GM12878 (cell line): Measurements from ENCODE around the gene PSMF1. TPM values are rescaled to one million over a fixed set of nuclear protein-coding genes. Genes with fewer than 3 reads are reported as not detected.

ENCODE experiments used
- ATAC-seq: fragments of 200-7000 bp; cut with Tn5 transposase; 3 replicates; pipeline ENCODE4 v1.9.1; 2020; ENCODE audit warnings: mild to moderate bottlenecking, moderate library complexity
- BruUV-seq: library from RNA; stranded (reverse); fragments of 400-500 nt; replicated peaks from 2 replicates; lab custom pipeline; 2021; lab: Mats Ljungman, UMichigan
- CTCF ChIA-PET: fragments of 300-600 bp; sonication (Branson Sonifier 250); formaldehyde crosslinking; extraction: SDS; loops from one replicate; lab custom pipeline; 2021; ENCODE audit warnings: inconsistent platforms; lab: Yijun Ruan, JAX
- POLR2A ChIA-PET: fragments of 350-600 bp; formaldehyde crosslinking; extraction: SDS; loops from one replicate; lab custom pipeline; 2021; ENCODE audit warnings: inconsistent platforms; lab: Charles Lee
- RAD21 ChIA-PET: fragments of 300-600 bp; sonication (Branson Sonifier 250); formaldehyde crosslinking; loops from one replicate; lab custom pipeline; 2023; ENCODE audit warnings: antibody characterized with exemption; ENCODE audit not compliant: unreplicated experiment; lab: Charles Lee
- SMC1A ChIA-PET: fragments of 300-600 bp; sonication (Branson Sonifier 250); formaldehyde crosslinking; loops from one replicate; lab custom pipeline; 2023; ENCODE audit not compliant: unreplicated experiment, uncharacterized antibody; lab: Charles Lee
- DNase-seq: peaks from one replicate; pipeline ENCODE4 v3.0.0-alpha.2; 2011; ENCODE audit warnings: low read depth, low spot score
- FAIRE-seq: peaks from 3 replicates; lab custom pipeline; 2011; peaks lifted over from hg19 to GRCh38; lab: Jason Lieb, UNC
- H2AFZ ChIP-seq: 2 replicates; pipeline ENCODE4 v1.6.0; 2011; ENCODE audit warnings: low read depth, low read length, control low read depth; ENCODE audit not compliant: control insufficient read depth
- H3K27ac ChIP-seq: 2 replicates; pipeline ENCODE4 v1.5.1; 2011; ENCODE audit warnings: control low read depth; ENCODE audit not compliant: control insufficient read depth, insufficient read depth
- H3K27me3 ChIP-seq, 2 experiments: replicated peaks in 1 of 2; 2 replicates each; pipeline versions ENCODE4 v1.6.0 to v1.6.1; 2011; ENCODE audit warnings: low read length in 1 of 2; ENCODE audit not compliant: control insufficient read depth in 2 of 2, insufficient read depth in 2 of 2
- H3K36me3 ChIP-seq, 2 experiments: 2 replicates each; pipeline ENCODE4 v1.5.1; 2011; ENCODE audit warnings: low read length in 1 of 2; ENCODE audit not compliant: control insufficient read depth in 2 of 2, insufficient read depth in 2 of 2
- H3K4me1 ChIP-seq: 2 replicates; pipeline ENCODE4 v1.6.1; 2011; ENCODE audit warnings: mild to moderate bottlenecking, low read length, moderate library complexity, mixed read lengths; ENCODE audit not compliant: control insufficient read depth, insufficient read depth
- H3K4me2 ChIP-seq: 2 replicates; pipeline ENCODE4 v1.6.0; 2011; ENCODE audit warnings: control low read depth; ENCODE audit not compliant: control insufficient read depth, insufficient read depth
- H3K4me3 ChIP-seq: fragments of 200-600 bp; sonication (generic); 2 replicates; pipeline ENCODE4 v1.5.1; 2016
- H3K79me2 ChIP-seq: 2 replicates; pipeline ENCODE4 v1.6.0; 2011; ENCODE audit warnings: low read length; ENCODE audit not compliant: control insufficient read depth, insufficient read depth
- H3K9ac ChIP-seq: 2 replicates; pipeline ENCODE4 v1.8.0; 2011; ENCODE audit warnings: low read length, control low read depth, mixed read lengths; ENCODE audit not compliant: control insufficient read depth, insufficient read depth
- H3K9me3 ChIP-seq: replicated peaks from 3 replicates; pipeline ENCODE4 v1.5.1; 2011; ENCODE audit warnings: mild to moderate bottlenecking, low read length; ENCODE audit not compliant: control insufficient read depth, insufficient read depth
- H4K20me1 ChIP-seq: 2 replicates; pipeline ENCODE4 v1.6.0; 2011; ENCODE audit not compliant: control insufficient read depth, insufficient read depth
- ASH2L ChIP-seq: fragments of 300-600, 200-600 bp; sonication (generic); IDR thresholded peaks from 2 replicates; pipeline ENCODE4 v1.6.1; 2017; ENCODE audit warnings: low read depth, mild to moderate bottlenecking, borderline replicate concordance
- ATF7 ChIP-seq: fragments of 450-650 bp; IDR thresholded peaks from 2 replicates; pipeline ENCODE4 v1.6.1; 2016; ENCODE audit warnings: low read depth, mild to moderate bottlenecking
- CBFB ChIP-seq: IDR thresholded peaks from 2 replicates; pipeline ENCODE4 v1.6.1; 2016; ENCODE audit warnings: antibody characterized with exemption, low read depth
- CBX3 ChIP-seq: fragments of 200-600 bp; sonication (generic); IDR thresholded peaks from 2 replicates; pipeline ENCODE4 v1.6.1; 2016; ENCODE audit warnings: low read depth, borderline replicate concordance
- HDAC6 ChIP-seq: fragments of 200-600 bp; sonication (generic); IDR thresholded peaks from one replicate; pipeline ENCODE4 v1.8.0; 2017; ENCODE audit warnings: antibody characterized with exemption; ENCODE audit not compliant: unreplicated experiment
- IKZF1 ChIP-seq: fragments of 450-650 bp; conservative IDR thresholded peaks from 2 replicates; pipeline ENCODE4 v1.6.1; 2017; ENCODE audit warnings: antibody characterized with exemption, mild to moderate bottlenecking
- KLF5 ChIP-seq: fragments of 450-650 bp; IDR thresholded peaks from 2 replicates; pipeline ENCODE4 v1.6.1; 2014; ENCODE audit warnings: mild to moderate bottlenecking; ENCODE audit not compliant: partially characterized antibody
- MEF2A ChIP-seq: IDR thresholded peaks from 2 replicates; pipeline ENCODE4 v1.6.1; 2011; ENCODE audit warnings: low read depth, mild to moderate bottlenecking, low read length, moderate library complexity; ENCODE audit not compliant: insufficient read depth
- NFXL1 ChIP-seq: fragments of 450-650 bp; IDR thresholded peaks from 2 replicates; pipeline ENCODE4 v1.6.1; 2017; ENCODE audit warnings: antibody characterized with exemption, mild to moderate bottlenecking, borderline replicate concordance
- NRF1 ChIP-seq: conservative IDR thresholded peaks from 2 replicates; pipeline ENCODE4 v1.6.1; 2011; ENCODE audit warnings: mild to moderate bottlenecking, low read depth, low read length, improper control_type of control experiment
- POLR2AphosphoS2 ChIP-seq: IDR thresholded peaks from 2 replicates; pipeline ENCODE4 v1.6.1; 2011; ENCODE audit warnings: low read depth, mild to moderate bottlenecking, low read length, improper control_type of control experiment, moderate library complexity
- SMARCA5 ChIP-seq: fragments of 450-650 bp; IDR thresholded peaks from 2 replicates; pipeline ENCODE4 v1.6.1; 2017; ENCODE audit warnings: mild to moderate bottlenecking
- SRF ChIP-seq, 2 experiments: IDR thresholded peaks; 2 replicates each; pipeline ENCODE4 v1.6.1; 2011; ENCODE audit warnings: low read depth in 2 of 2, low read length in 2 of 2, mild to moderate bottlenecking in 1 of 2, moderate library complexity in 1 of 2
- ZNF217 ChIP-seq: fragments of 450-650 bp; IDR thresholded peaks from 2 replicates; pipeline ENCODE4 v1.6.1; 2017; ENCODE audit warnings: antibody characterized with exemption, mild to moderate bottlenecking
- ZNF622 ChIP-seq: fragments of 450-650 bp; IDR thresholded peaks from 2 replicates; pipeline ENCODE4 v1.6.1; 2017; ENCODE audit warnings: mild to moderate bottlenecking, inconsistent platforms
- ZZZ3 ChIP-seq: IDR thresholded peaks from 2 replicates; pipeline ENCODE4 v1.6.1; 2011; ENCODE audit warnings: low read depth; ENCODE audit not compliant: control insufficient read depth, insufficient read length
- WGBS: methylation state at CpG from one replicate; pipeline ENCODE4 v1.1.6; 2016; ENCODE audit warnings: low lambda C conversion rate; ENCODE audit not compliant: insufficient replicate concordance, insufficient coverage; ENCODE audit errors: missing lambda C conversion rate; 5-methylcytosine and 5-hydroxymethylcytosine counted together
- in situ Hi-C: fragments of 300-500 bp; cut with MboI; formaldehyde crosslinking; loops from 9 replicates; pipeline ENCODE4 v1.14.3; 2018; ENCODE audit warnings: mixed read lengths
- intact Hi-C: fragments of 100-400 bp; cut with micrococcal nuclease; formaldehyde crosslinking; loops from one replicate; pipeline ENCODE4 v1.14.2; 2022; ENCODE audit not compliant: unreplicated experiment
- polyA plus RNA-seq, 11 experiments: library from polyadenylated mRNA; depleted of rRNA in 4 of 11; unstranded in 6 of 11; stranded (reverse) in 5 of 11; fragments of >200 nt; fragmentation: Nextera tagmentation in 4 of 11; fragmentation: Illumina TruSeq in 1 of 11; extraction: Ambion mirVana in 4 of 11; extraction: Trizol in 1 of 11; gene quantifications; 1 replicate in 1 of 11; 2 replicates in 10 of 11; pipeline versions ENCODE4 v1.2.1 to v1.2.3, GENCODE V29; 2011 to 2016; ENCODE audit warnings: inconsistent platforms in 2 of 11, missing spikeins in 2 of 11, low read depth in 1 of 11
- total RNA-seq, 4 experiments: library from RNA; depleted of rRNA in 3 of 4; stranded (reverse); fragments of >200 nt in 3 of 4; fragmentation: Illumina TruSeq in 1 of 4; extraction: Trizol in 1 of 4; gene quantifications; 2 replicates each; pipeline versions ENCODE4 v1.2.1 to v1.2.3, GENCODE V29; 2013 to 2021
- TF ChIP-seq, protein P1 (sequence below): fragments of 450-650 bp; IDR thresholded peaks from 2 replicates; pipeline ENCODE4 v1.6.1; 2017; ENCODE audit warnings: mild to moderate bottlenecking
- TF ChIP-seq, protein P2 (sequence below): fragments of 150-350 bp; IDR thresholded peaks from 2 replicates; pipeline ENCODE4 v1.6.1; 2014; ENCODE audit warnings: mild to moderate bottlenecking, low read depth, low read length
- TF ChIP-seq, protein P3 (sequence below): IDR thresholded peaks from 2 replicates; pipeline ENCODE4 v1.6.1; 2011; ENCODE audit warnings: borderline replicate concordance, low read depth, mild to moderate bottlenecking, moderate library complexity, mixed read lengths, low read length; ENCODE audit not compliant: insufficient read depth; ENCODE audit errors: extremely low read length

PSMF1 gene
- total and polyA plus RNA-seq, 10 of the 15 experiments (the other 5 are each of a cell fraction or from before 2014, with no cell fraction given) = 14.2 to 173 (median 40.6) TPM

DNA sequence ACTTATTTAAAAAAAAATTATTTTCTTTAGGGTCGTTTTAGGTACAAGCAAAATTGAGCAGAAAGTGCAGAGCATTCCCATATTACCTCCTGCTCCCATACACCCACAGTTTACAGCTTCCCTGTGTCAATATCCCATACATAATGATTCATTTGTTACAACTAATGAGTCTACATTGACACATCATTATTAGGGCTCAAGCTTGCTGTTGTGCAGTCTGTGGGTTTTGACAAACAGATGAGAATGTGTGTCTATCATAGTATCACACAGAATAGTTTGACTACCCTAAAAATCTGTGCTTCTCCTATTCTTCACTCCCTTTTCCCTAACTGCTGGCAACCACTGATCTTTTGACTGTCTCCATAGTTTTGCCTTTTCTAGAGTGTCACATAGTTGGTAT, 9.4 kb downstream of the PSMF1 start (continued):
- no peak for TF ChIP-seq ZNF622
- TF ChIP-seq, all 136 proteins: peak for 0

DNA sequence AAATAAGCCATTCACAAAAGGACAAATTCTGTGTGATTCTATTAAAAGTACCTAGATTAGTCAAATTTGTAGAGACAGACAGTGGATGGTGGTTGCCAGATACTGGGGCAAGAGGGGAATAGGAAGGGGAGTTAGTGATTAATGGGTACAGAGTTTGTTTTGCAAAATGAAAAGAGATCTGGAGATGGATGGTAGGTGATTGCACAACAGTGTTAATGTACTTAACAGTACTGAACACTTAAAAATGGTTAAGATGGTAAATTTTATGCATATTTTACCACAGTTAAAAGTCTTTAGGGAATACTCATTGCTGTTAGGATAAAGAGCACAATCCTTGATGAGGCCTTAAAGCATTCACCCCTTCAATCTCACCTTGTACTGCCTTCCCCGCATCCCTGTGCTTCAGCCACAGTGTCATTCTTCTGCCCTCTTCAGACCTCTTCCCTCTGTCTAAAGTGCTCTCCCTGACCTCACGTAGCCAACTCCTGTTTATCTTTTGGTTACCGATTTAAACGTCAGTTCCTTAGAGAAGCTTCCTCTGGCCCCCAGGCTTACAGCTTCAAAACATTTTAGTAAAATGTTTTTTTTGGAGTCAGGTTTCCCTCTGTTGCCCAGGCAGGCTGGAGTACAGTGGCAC, 11.8 kb downstream of the PSMF1 start:
- intact Hi-C loops = no loop called here
- RAD21 ChIA-PET = no interaction called here
- ATAC-seq (no peak), DNase-seq (no peak)
- SMC1A ChIA-PET = no interaction called here
- Histone ChIP-seq H4K20me1 (no peaks in the 10 kb centered on the region), H3K4me1 (no peaks in the 10 kb centered on the region), H3K79me2 (peaks cover 2% of the 10 kb centered on the region; the same call in 1 of the 2 replicates), H3K4me2 (no peak overlapping the region), H3K27ac (no peak overlapping the region)
- WGBS = 89% methylated on average over 4 of the region's 4 CpGs
- no peak for TF ChIP-seq ZNF217
- no peak for TF ChIP-seq NRF1
- TF ChIP-seq, protein P1, sequence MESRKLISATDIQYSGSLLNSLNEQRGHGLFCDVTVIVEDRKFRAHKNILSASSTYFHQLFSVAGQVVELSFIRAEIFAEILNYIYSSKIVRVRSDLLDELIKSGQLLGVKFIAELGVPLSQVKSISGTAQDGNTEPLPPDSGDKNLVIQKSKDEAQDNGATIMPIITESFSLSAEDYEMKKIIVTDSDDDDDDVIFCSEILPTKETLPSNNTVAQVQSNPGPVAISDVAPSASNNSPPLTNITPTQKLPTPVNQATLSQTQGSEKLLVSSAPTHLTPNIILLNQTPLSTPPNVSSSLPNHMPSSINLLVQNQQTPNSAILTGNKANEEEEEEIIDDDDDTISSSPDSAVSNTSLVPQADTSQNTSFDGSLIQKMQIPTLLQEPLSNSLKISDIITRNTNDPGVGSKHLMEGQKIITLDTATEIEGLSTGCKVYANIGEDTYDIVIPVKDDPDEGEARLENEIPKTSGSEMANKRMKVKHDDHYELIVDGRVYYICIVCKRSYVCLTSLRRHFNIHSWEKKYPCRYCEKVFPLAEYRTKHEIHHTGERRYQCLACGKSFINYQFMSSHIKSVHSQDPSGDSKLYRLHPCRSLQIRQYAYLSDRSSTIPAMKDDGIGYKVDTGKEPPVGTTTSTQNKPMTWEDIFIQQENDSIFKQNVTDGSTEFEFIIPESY = no peak
- TF ChIP-seq MEF2A = no peak
- TF ChIP-seq, protein P2, sequence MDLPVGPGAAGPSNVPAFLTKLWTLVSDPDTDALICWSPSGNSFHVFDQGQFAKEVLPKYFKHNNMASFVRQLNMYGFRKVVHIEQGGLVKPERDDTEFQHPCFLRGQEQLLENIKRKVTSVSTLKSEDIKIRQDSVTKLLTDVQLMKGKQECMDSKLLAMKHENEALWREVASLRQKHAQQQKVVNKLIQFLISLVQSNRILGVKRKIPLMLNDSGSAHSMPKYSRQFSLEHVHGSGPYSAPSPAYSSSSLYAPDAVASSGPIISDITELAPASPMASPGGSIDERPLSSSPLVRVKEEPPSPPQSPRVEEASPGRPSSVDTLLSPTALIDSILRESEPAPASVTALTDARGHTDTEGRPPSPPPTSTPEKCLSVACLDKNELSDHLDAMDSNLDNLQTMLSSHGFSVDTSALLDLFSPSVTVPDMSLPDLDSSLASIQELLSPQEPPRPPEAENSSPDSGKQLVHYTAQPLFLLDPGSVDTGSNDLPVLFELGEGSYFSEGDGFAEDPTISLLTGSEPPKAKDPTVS = no peak
- TF ChIP-seq ATF7 = no peak
- TF ChIP-seq ZZZ3 = no peak
- no peak for TF ChIP-seq CBFB
- TF ChIP-seq CBX3 = no peak
- no peak for TF ChIP-seq POLR2AphosphoS2
- no peak for TF ChIP-seq SRF (IDR thresholded peaks at IDR 0.05; ENCODE audit: low read depth in 2 of 2, low read length in 2 of 2)
- TF ChIP-seq KLF5 = no peak
- no peak for TF ChIP-seq SMARCA5
- no peak for TF ChIP-seq IKZF1
- TF ChIP-seq ASH2L = no peak
- no peak for TF ChIP-seq HDAC6
- TF ChIP-seq NFXL1 = no peak
- TF ChIP-seq, protein P3, sequence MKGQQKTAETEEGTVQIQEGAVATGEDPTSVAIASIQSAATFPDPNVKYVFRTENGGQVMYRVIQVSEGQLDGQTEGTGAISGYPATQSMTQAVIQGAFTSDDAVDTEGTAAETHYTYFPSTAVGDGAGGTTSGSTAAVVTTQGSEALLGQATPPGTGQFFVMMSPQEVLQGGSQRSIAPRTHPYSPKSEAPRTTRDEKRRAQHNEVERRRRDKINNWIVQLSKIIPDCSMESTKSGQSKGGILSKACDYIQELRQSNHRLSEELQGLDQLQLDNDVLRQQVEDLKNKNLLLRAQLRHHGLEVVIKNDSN = no peak
- TF ChIP-seq, all 136 proteins: peak for 0
- CTCF ChIA-PET = no interaction called here
- POLR2A ChIA-PET = interaction anchor here (0.6 kb wide), 1 partner anchor 8 kb away, joined by 3 read pairs; no protein-coding TSS in a partner anchor
- Histone ChIP-seq H3K9me3 (peaks cover 2% of the 10 kb centered on the region; the same call in 2 of the 3 replicates), H3K27me3 (no peaks in the 10 kb centered on the region), H3K4me3 (no peak overlapping the region), H3K36me3 (peaks cover 24 to 29% of the 10 kb centered on the region in 2 experiments), H2AFZ (no peak overlapping the region), H3K9ac (no peak overlapping the region)
- no TSS peak for BruUV-seq
- FAIRE-seq = no peak
- in situ Hi-C loops = no loop called here
